ENCODE measurements around the gene AK1. TPM values are rescaled to one million over a fixed set of nuclear protein-coding genes. Genes with fewer than 3 reads are reported as not detected.

The AK1 gene, protein sequence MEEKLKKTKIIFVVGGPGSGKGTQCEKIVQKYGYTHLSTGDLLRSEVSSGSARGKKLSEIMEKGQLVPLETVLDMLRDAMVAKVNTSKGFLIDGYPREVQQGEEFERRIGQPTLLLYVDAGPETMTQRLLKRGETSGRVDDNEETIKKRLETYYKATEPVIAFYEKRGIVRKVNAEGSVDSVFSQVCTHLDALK
- total RNA-seq: 68.3 TPM
- long read RNA-seq, transcript AK1-203 (7 exons, 2,266 nt): major isoform, 43 of 51 reads
- long read RNA-seq, partial matches to known transcripts: 2 of 51 reads
- long read RNA-seq, other reads (novel, unspliced or antisense): 6 of 51 reads

DNA sequence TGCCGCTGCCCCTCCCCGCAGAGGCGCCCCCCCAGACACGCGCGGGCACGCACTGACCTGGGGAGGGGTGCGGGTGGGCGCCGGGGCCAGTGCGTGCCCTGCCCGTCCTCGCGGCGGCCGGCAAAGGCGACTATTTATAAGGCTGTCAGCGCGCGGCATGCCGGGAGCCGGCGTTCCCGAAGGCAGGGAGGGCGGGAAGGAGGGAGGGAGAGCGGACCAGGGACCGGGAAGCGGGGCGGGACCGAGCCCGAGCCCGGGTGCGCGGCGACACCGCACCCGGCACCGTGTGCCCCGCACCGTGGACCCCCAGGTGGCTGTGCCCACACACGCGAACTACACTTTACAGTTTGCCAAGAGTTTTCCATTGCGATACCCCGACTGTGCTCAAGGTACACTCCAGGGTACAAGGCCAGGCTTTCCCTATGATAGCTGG lies at the start of gene AK1:
Gene AK1 (minus strand): TSS at position 110 of the 433 bp plus-strand sequence. CDS start 3,058 bp downstream, outside the sequence.
- DNase-seq (ENCODE audit: low spot score): no peak

DNA sequence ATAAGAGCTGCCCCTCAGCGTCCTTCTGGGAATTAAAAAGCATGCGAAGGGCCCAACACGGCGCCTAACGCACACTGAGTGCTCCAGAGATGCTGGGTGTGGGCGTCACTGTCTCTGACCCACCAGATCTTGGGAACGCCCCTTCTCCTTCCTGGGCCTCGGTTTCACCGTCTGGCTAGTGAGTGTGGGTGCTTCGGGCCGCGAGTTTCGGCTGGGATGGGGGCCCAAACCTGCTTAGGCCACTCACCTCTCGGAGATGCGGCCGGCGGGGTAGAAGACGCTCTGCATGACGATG lies 49.4 kb upstream of the AK1 start:
- DNase-seq (ENCODE audit: low spot score): no peak

DNA sequence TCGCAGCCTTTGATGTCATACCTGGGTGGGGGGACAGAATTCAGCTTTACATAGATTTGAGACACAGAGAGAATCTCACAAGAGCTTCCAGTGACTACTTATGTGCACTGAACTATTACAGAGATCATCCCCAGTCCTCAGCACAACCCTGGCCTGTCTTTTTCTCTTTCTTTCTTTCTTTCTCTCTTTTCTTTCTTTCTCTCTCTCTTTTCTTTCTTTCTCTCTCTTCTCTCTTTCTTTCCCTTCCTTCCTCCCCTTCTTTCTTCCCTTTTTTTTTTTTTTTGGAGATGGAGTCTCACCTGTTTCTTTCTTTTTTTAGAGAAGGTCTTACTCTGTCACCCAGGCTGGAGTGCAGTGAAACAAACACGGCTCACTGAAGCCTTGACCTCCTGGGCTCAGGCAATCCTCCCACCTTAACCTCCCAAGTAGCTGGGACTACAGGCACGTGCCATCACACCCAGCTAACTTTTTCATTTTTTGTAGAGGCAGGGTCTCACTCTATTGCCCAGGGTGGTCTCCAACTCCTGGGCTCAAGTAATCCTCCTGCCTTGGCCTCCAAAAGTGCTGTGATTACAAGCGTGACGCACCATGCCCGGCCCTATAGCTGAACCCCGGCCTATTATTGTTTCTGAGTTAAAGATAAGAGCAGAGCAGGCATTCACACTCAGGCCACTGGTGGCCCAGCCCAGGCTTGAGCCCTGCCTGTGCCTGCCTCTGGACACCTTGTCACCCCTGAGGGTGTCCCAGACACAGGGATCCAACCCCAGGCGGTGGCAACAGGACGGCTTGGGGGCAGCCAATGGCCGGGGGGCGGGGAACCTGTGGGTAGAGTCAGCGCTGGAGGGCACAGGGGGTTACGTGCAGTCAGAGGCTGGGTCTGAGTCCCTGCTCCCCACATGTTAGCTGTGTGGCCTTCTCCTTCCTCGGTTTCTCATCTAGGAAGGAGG lies 48.8 kb upstream of the AK1 start:
- no peak for DNase-seq (ENCODE audit: low spot score)

DNA sequence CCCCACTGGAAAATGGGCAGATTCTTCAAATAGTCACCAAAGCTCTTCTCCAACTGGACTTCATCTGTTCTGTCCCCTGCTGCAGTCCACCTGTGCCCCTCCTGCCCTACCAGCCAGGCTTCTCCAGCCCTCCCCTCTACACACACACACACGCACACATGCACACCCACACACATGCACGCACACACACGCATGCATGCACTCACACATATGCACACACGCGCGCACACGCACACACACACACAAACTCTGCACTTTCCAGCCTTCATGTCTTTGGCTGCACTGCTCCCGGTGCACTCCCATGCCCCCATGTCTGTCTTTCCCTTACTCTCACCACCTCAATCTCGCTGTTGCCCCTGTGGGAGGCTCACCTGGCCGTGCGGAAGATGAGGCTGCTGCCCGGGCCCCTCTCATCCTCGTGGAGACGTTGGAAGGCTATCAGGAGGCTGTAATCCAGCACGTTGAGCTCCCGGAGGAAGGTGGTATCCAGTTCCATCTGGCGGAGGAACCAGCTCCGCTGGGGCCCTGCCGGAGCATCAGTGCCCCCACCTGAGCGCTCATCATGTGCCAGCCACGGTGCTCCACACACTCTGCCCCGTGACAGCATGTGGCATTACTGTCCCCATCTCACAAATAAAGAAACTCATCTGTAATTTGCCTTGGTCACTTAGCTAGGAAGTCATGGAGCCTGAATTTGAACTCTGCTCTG lies 47.4 kb upstream of the AK1 start:
- no peak for DNase-seq (ENCODE audit: low spot score)

DNA sequence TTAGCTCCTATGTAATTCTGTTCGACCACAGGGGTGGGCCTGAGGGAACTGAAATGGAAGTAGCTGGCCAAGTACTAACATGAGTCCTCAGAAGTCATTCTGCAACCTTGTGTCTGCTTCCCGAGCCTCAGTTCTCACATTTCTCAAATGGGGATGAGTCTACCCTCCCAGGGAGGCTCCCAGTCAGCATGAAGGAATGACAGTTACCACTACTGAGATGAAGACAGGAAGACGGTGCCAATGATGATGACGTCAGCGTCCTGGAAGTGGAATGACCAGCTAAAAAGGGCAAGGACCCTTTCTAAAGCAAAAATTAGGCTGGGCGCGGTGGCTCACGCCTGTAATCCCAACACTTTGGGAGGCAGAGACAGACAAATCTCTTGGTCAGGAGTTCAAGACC lies 46.3 kb upstream of the AK1 start:
- DNase-seq (ENCODE audit: low spot score): no peak

DNA sequence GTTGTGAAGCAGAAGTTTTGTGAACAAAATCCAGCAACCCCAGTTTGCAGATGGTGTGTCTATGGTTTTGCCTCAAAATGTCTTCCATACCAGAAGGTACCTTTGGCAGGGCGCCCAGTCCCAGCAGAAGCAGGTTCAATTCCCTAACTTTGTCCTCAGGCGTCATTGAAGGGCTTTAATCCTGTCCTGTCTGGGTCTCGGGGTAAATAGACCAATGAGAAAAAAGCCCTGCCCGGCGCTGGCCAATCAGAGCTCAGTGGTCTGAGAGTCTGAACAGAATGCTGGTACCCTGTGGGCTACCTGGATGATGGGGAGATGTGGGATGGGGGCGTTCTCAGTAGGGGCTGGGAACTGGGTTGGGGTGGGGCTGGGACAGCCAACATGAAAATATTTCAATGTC lies 45.6 kb upstream of the AK1 start:
- DNase-seq (ENCODE audit: low spot score): no peak

DNA sequence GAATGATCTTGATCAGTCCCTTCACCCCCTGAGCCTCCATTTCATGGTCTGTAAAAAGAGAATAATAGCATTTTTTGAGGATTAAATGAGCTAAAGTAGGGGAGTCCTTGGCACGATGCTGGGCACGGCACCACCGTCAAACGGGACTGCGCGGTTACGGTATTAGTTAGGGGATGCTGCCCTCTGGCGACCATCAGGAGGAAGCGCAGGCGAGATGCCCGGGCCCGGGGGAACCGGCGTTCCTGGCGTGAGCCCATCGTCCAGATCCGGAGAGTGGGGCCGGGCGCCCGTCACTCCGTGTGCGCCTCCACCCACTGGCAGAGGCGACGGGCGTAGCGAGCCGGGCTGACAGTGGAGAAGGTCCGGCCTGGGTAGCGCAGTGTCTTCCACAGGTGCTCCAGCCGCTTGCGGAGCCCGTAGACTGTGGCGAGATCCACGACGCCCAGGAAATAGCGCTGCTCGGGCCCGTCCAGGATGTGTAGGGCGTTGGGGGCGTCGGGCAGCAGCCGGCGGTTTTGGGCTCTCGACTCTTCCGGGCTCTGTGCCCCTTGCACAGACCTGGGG lies 44.2 kb upstream of the AK1 start:
- DNase-seq (ENCODE audit: low spot score): no peak

DNA sequence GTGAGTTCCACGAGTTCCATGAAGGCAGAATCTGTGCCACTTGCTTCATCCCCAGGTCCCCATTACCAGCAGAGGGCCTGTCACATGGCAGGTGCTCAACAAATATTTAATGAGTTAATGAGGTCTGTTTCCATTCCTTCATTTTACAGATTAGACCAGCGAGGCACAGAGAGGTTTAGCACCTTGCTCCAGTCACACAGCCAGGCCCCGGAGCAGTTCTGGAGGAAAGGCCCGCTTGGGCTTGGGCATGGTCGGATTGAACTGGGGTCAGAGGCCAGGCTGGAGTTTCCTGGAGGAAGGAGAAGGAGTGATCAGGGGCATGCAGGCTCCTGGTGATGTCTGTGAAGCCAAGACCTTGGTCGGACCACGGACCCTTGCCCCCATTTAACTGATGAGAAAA lies 43.3 kb upstream of the AK1 start:
- no peak for DNase-seq (ENCODE audit: low spot score)

DNA sequence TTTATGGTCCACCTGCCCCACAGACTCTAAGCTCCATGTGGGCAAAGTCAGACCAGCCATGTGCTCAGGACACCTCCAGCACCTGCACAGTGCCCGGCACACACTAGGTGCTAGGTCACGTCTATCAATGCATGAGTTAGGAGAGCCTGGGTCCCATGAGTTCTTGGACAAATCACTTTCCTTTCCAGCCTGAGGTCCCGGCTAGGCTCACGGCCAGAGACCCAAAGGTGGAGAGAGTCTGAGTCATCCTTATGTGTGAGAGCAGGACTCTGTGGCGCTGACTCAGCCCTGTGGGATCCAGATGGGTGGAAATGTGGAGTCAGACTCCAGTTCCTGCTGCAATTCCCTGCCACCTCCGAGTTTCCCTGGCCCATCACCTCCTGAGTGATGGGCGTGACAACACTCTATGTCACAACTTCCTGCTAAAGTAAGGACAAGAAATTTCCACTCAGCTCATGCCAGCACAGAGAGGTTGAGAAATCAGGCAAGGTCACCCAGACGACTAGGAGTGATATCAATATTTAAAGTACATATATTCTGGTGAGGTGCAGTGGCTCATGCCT lies 41.9 kb upstream of the AK1 start:
- DNase-seq (ENCODE audit: low spot score): no peak

DNA sequence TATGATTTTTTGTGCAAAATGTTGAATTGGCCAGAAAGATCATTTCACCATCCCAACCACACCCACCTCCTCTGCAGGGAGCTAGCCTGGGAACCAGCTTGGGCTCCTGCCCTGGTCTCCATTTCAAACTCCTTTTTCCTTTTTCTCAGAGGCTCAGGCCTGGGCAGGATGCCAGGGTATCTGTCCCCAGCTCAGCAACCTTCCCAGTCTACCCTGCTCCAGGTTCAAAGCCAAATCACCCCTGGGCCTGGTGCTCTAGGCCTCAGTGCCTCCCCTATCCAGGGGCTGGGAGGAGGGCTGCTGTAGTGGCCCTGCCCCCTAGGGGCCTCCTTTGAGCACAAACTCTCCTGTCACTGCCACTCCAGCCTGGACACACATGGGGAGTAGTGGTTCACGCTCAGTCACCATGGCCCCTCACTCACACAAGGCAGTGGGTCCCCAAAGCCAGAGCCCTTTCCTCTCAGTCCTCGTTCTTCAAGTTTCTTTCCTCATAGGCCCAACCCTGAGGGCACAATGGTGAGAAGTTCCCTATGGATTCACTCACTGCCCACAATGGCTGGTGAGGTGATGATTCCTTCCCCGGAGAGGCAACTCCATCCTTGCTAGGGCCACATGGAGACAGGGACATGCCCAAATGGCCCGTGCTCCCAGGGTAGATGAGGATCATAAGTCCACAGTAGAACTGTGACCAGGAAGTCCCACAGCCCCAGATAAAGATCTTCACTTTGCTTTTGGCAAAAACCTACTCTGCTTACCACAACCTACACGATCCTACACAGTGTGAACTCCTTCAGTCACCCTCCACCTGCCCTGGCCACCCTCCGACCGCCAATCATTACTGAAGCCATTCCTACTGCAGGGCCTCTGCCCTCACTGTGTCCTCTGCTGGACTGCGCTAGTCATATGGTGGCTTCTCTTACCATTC lies 41.0 kb upstream of the AK1 start:
- no peak for DNase-seq (ENCODE audit: low spot score)

DNA sequence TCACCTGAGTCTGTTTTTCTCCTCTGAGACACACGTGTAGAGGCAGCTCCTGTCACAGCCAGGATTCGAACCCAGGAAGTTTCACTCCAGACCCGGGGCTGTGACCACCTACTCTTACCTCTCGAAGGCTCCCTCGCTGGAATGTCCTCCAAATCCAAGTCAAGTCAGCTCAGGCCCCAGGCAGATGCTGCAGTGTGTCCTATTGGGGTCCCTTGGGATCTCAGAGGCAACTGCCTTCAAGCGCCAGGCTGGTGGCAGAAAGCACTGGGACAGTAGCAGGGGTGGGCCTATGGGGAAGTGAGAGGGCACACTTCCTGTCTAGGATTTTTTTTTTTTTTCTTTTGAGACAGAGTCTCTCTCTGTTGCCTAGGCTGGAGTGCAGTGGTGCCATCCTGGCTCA lies 40.1 kb upstream of the AK1 start:
- no peak for DNase-seq (ENCODE audit: low spot score)

DNA sequence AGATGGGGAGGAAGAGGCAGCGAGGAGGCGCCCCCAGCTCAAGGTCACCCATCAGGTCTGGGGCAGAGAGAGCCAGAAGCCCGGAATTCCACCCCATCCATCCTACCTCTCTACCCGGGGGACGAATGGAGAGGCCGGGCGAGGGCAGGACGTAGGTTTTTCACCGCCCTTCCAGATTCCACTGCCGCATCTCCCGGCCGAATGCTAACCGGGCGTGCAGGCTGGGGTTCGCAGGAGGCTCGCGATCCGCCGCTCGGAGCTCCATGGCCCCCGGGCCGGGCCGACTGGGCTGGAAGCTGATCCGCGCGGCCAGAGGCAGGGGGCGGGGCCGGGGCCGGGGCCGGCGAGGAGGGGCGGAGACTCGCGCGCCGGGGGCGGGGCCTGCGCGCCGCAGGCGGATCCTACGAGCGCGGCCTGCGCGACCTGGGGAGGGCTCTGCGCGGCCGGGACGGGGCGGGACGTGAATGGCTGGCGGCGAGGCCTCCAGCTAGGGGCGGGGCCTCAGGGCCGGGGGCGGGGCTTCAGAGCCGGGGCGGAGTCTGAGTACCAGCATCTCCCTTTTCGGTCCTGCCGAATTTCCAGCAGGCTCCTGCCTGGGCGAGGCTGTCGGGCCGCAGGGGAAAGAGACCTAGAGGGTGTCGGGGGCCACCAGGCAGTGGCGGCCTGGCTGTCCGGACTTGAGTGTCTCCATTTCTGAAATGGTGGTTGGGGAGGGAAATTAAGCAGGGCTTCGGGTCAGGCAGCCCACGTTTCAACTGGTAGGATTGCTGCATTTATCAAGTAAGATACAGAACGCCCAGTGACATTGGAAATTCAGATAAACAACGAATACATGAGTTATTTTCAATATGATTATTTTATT lies 39.5 kb upstream of the AK1 start, which contains the start of gene ST6GALNAC4:
Gene ST6GALNAC4 (minus strand): TSS at position 322 of the 862 bp plus-strand sequence. CDS start 622 bp downstream, outside the sequence.
- peak; percentile 99 for DNase-seq (ENCODE audit: low spot score)

DNA sequence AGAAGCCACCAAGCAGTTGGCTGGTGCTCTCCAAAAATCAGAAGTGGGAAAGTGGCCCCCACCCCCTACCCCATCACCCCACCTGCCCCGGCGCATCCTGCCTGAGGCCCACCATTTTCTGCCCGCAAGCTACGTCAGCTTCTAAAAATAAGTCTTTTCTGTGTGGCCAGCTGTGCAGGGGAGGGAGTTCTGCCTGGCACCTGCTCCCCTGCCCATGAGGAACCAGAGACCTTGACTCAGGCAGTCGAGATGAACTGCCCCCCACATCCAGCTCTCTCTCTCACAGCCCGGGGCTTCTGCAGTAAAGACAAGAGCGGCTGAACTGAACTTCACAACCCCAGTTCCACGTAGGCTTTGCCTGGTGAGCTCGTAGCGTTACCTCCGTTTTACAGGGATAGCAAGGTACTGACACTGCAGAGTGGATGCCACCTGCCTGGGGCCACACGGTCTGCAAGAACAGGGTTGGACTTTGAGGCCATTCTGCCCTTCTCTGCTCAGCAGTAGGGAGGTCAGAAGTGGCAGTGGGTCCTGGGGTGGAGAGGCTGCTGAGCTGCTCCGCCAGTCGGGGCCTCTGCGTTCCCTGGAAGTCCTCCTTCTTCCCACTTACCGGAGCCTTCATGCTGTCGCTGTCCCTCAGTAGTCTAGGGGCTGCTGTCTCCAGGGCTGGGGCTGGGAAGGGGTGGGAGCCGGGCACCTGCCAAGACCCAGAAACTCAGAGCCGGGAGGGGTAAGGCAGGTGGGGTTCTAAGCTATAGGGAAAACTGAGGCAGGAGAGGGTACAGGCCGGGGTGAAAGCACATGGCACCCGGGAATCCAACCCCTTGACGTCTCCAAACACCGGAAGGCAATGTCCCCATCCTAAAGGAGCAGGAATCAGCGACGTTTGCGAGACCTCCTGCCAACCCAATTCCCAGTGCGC lies 38.6 kb upstream of the AK1 start:
- no peak for DNase-seq (ENCODE audit: low spot score)

DNA sequence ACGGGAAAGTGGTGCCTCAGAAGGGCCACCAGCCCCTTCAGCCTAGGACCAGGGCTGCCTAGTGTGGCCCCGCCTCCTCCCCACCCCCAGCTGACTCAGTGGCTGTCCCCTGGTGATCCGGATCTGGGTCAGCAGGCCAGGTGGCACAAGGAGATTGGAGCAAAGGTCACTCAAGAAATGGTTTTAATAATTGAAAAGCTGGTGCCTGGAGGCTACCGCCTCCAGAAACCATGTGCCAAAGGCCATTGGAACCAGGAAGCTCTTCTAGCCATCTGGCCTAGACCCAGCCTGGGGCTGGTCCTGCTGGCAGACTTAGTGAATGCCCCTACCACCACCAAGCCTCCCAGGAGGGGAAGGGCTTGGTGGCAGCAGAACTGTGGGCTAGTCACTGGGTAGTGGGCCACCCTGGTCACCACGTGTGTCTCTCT lies 37.9 kb upstream of the AK1 start:
- DNase-seq (ENCODE audit: low spot score): no peak

DNA sequence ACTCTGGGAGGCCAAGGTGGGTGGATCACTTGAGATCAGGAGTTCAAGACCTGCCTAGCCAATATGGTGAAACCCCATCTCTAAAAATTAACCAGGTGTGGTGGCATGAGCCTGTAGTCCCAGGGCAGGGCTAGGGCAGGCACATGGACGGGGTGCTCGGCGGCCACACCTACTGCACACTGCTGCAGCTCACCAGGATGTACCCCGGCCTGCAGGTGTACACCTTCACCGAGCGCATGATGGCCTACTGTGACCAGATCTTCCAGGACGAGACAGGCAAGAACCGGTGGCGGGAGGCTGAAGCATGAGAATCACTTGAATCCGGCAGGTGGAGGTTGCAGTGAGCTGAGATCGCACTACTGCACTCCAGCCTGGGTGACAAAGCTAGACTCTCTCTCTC lies 36.2 kb upstream of the AK1 start:
- DNase-seq (ENCODE audit: low spot score): no peak

DNA sequence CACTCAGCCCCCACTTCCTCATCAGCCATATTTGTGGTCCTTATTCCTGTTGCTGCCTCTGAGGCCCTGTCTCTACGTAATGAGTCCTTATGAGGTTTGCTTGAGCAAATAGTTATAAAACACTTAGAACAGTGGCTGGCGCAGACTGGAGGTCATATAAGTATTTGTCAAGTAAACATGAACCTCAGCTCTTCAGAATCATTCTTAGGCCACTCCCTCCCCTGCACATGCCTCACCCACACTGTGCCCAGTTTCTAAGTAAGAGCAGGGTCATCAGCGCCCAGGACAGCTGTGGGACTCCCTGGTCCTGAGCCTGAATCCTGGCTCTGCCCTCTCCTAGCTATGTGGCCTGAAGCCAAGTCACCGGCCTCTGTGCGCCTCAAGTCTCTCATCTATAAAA lies 35.4 kb upstream of the AK1 start:
- no peak for DNase-seq (ENCODE audit: low spot score)

DNA sequence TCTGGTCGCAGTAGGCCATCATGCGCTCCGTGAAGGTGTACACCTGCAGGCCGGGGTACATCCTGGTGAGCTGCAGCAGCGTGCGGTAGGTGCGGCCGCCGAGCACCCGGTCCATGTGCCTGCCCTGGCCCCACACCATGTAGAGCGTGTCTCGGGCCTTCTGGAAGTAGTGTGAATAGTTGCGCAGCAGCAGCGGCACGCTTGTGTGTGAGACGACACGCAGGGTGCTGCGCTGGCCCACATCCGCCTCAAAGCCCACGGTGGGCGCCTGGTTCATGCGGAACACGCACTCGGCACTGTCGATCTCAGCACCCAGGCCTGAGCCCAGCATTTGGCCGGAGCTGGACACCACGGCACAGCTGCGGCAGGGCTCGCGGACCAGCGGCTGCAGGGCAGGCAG lies 34.8 kb upstream of the AK1 start:
- DNase-seq (ENCODE audit: low spot score): no peak

DNA sequence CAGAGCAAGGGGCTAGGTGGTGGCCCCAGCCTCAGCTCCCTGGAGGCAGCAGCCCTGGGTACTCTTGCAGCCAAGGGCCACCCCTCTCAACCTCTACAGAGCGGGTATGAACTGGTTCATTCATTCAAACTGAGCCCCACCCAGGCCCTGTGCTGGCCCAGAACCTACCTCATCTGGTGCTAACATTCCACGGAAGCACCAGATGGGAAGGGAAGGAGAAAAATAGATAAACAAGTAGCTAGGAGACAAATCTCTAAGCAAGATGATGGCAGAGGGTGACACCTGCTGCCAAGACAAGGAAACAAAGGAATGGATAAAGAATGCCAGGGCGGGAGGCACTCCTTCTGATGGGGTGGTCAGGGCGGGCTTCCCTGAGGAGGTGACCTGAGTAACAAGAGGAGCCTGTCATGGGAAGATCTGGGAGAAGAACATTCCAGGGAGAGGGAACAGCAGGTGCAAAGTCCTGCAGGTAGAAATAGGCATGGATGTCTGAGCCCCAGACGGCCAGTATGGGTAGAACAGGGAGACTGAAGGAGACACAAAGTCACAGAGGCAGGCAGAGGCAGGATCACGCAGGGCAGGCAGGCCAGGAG lies 33.2 kb upstream of the AK1 start:
- no peak for DNase-seq (ENCODE audit: low spot score)
